Esophagus (tissue), 2 donors: ENCODE data around the gene MESD. TPM values are rescaled to one million over a fixed set of nuclear protein-coding genes. Genes with fewer than 3 reads are reported as not detected.
"Not testable (repeated sequence)": the region's sequence is repeated elsewhere in the genome, so short reads cannot be mapped to it uniquely, and the experiment has no call there.

Experiments
- H3K27ac ChIP-seq, 2 donors: one replicate each; pipeline ENCODE4 v1.5.1; 2013; ENCODE audit warnings: low read depth in 2 of 2, mild to moderate bottlenecking in 2 of 2, inconsistent platforms in 1 of 2, low read length in 1 of 2, moderate library complexity in 1 of 2
- H3K27me3 ChIP-seq, 2 donors: one replicate each; pipeline ENCODE4 v1.6.1; 2013; ENCODE audit warnings: low read length in 2 of 2, control low read depth in 1 of 2, mild to moderate bottlenecking in 1 of 2; ENCODE audit not compliant: insufficient read depth in 2 of 2, control insufficient read depth in 1 of 2
- H3K36me3 ChIP-seq, 2 donors: one replicate each; pipeline ENCODE4 v1.6.1; 2013; ENCODE audit warnings: low read length in 1 of 2; ENCODE audit not compliant: control insufficient read depth in 2 of 2, insufficient read depth in 2 of 2
- H3K4me1 ChIP-seq, 2 donors: one replicate each; pipeline ENCODE4 v1.6.1; 2013; ENCODE audit warnings: low read length in 1 of 2; ENCODE audit not compliant: control insufficient read depth in 2 of 2, insufficient read depth in 2 of 2
- H3K4me3 ChIP-seq, 2 donors: one replicate each; pipeline ENCODE4 v1.5.1; 2013; ENCODE audit warnings: low read length in 2 of 2, mild to moderate bottlenecking in 2 of 2, low read depth in 1 of 2, moderate library complexity in 1 of 2
- H3K9me3 ChIP-seq, 2 donors: one replicate each; pipeline ENCODE4 v1.6.1; 2013; ENCODE audit warnings: mild to moderate bottlenecking in 2 of 2, low read depth in 1 of 2, low read length in 1 of 2, moderate library complexity in 1 of 2; ENCODE audit not compliant: control insufficient read depth in 2 of 2, insufficient read depth in 1 of 2
- WGBS, 2 donors: extraction: QIAGEN DNeasy Blood & Tissue Kit; methylation state at CpG; one replicate each; pipeline ENCODE4 v1.1.7; 2013; 5-methylcytosine and 5-hydroxymethylcytosine counted together
- polyA plus RNA-seq, 2 donors: library from polyadenylated mRNA; stranded (reverse); fragments of 200-250 nt; gene quantifications; one replicate each; pipeline ENCODE4 v1.2.3, GENCODE V29; 2013
- donor health status: healthy with polysubstance abuse.
- donor health status: Bipolar disorder and iron deficiency.

The MESD gene
- polyA plus RNA-seq, 2 donors, result 11.4 to 14.4 TPM

GRCh38 chr15:80971143-80971542 is 18.5 kb downstream of the MESD start:
- 77 to 84% methylated on average over 2 of the region's 2 CpGs for WGBS, 2 donors
- Histone ChIP-seq H3K36me3 (peaks cover 5 to 16% of the 10 kb centered on the region in 2 donors), H3K27ac (no peak overlapping the region), H3K4me1 (no peaks in the 10 kb centered on the region), H3K9me3 (no peaks in the 10 kb centered on the region), H3K4me3 (no peak overlapping the region), H3K27me3 (no peaks in the 10 kb centered on the region)

GRCh38 chr15:80970658-80971057 is 19.0 kb downstream of the MESD start:
- Histone ChIP-seq H3K9me3 (no peaks in the 10 kb centered on the region), H3K4me1 (no peaks in the 10 kb centered on the region), H3K27ac (no peak overlapping the region), H3K36me3 (peaks cover 5 to 15% of the 10 kb centered on the region in 2 donors), H3K27me3 (no peaks in the 10 kb centered on the region), H3K4me3 (no peak overlapping the region)
- 76% methylated on average over 3 of the region's 3 CpGs for WGBS, 2 donors

- Histone ChIP-seq H3K4me1 (no peaks in the 10 kb centered on the region), H3K27ac (no peak overlapping the region), H3K27me3 (no peaks in the 10 kb centered on the region), H3K36me3 (peaks cover 5 to 15% of the 10 kb centered on the region in 2 donors), H3K4me3 (no peak overlapping the region), H3K9me3 (no peaks in the 10 kb centered on the region)
- 49 to 52% methylated on average over 12 of the region's 12 CpGs for WGBS, 2 donors
Measured at GRCh38 chr15:80970018-80970657, 19.5 kb downstream of the MESD start.

GRCh38 chr15:80969316-80969715 is 20.3 kb downstream of the MESD start:
- Histone ChIP-seq H3K9me3 (no peaks in the 10 kb centered on the region), H3K36me3 (peaks cover 5 to 15% of the 10 kb centered on the region in 2 donors), H3K4me3 (no peak overlapping the region), H3K27ac (no peak overlapping the region), H3K27me3 (no peaks in the 10 kb centered on the region), H3K4me1 (no peaks in the 10 kb centered on the region)
- WGBS, 2 donors, result 97% methylated on average over 7 of the region's 7 CpGs

GRCh38 chr15:80967991-80968510 is 21.6 kb downstream of the MESD start:
- no peaks in the 10 kb centered on the region for H3K4me1 ChIP-seq
- no peaks in the 10 kb centered on the region for H3K27me3 ChIP-seq
- H3K4me3 ChIP-seq, result no peak overlapping the region
- peaks cover 5 to 15% of the 10 kb centered on the region in 2 donors for H3K36me3 ChIP-seq
- H3K9me3 ChIP-seq, result no peaks in the 10 kb centered on the region
- no peak overlapping the region for H3K27ac ChIP-seq
- 98% methylated on average over 4 of the region's 4 CpGs for WGBS, 2 donors

- no peaks in the 10 kb centered on the region for H3K4me1 ChIP-seq
- H3K27me3 ChIP-seq, result no peaks in the 10 kb centered on the region
- no peaks in the 10 kb centered on the region for H3K9me3 ChIP-seq
- whole genome bisulfite sequencing, 2 donors, result 63 to 69% methylated on average over 3 of the region's 3 CpGs
- no peak overlapping the region for H3K27ac ChIP-seq
- H3K36me3 ChIP-seq, result peaks cover 5 to 15% of the 10 kb centered on the region in 2 donors
- H3K4me3 ChIP-seq, result no peak overlapping the region
Measured at GRCh38 chr15:80967451-80967850, 22.2 kb downstream of the MESD start.

GRCh38 chr15:80966431-80967197 is 23.0 kb downstream of the MESD start:
- WGBS, 2 donors, result 93 to 95% methylated on average over 8 of the region's 8 CpGs
- no peaks in the 10 kb centered on the region for H3K27me3 ChIP-seq

GRCh38 chr15:80965454-80965853 is 24.2 kb downstream of the MESD start:
- H3K36me3 ChIP-seq, result peaks cover 5 to 15% of the 10 kb centered on the region in 2 donors
- not testable (repeated sequence) for H3K27me3 ChIP-seq, H3K9me3 ChIP-seq, H3K4me3 ChIP-seq, H3K4me1 ChIP-seq, H3K27ac ChIP-seq

More at GRCh38 chr15:80966431-80967197, 23.0 kb downstream of the MESD start:
- Histone ChIP-seq H3K36me3 (peaks cover 5 to 15% of the 10 kb centered on the region in 2 donors), H3K9me3 (no peaks in the 10 kb centered on the region), H3K27ac (no peak overlapping the region), H3K4me3 (no peak overlapping the region), H3K4me1 (no peaks in the 10 kb centered on the region)

- no peak overlapping the region for H3K4me3 ChIP-seq
- H3K9me3 ChIP-seq, result no peaks in the 10 kb centered on the region
- no peaks in the 10 kb centered on the region for H3K27me3 ChIP-seq
- WGBS, 2 donors, result 96 to 97% methylated on average over 9 of the region's 9 CpGs
- H3K36me3 ChIP-seq, result peaks cover 0 to 2% of the 10 kb centered on the region in 2 donors
- H3K27ac ChIP-seq, result no peak overlapping the region
- peaks cover 0 to 6% of the 10 kb centered on the region in 2 donors for H3K4me1 ChIP-seq
Measured at GRCh38 chr15:80958818-80959495, 30.7 kb downstream of the MESD start.
